Measurements from ENCODE around the gene TNRC6C.

Gene TNRC6C, protein sequence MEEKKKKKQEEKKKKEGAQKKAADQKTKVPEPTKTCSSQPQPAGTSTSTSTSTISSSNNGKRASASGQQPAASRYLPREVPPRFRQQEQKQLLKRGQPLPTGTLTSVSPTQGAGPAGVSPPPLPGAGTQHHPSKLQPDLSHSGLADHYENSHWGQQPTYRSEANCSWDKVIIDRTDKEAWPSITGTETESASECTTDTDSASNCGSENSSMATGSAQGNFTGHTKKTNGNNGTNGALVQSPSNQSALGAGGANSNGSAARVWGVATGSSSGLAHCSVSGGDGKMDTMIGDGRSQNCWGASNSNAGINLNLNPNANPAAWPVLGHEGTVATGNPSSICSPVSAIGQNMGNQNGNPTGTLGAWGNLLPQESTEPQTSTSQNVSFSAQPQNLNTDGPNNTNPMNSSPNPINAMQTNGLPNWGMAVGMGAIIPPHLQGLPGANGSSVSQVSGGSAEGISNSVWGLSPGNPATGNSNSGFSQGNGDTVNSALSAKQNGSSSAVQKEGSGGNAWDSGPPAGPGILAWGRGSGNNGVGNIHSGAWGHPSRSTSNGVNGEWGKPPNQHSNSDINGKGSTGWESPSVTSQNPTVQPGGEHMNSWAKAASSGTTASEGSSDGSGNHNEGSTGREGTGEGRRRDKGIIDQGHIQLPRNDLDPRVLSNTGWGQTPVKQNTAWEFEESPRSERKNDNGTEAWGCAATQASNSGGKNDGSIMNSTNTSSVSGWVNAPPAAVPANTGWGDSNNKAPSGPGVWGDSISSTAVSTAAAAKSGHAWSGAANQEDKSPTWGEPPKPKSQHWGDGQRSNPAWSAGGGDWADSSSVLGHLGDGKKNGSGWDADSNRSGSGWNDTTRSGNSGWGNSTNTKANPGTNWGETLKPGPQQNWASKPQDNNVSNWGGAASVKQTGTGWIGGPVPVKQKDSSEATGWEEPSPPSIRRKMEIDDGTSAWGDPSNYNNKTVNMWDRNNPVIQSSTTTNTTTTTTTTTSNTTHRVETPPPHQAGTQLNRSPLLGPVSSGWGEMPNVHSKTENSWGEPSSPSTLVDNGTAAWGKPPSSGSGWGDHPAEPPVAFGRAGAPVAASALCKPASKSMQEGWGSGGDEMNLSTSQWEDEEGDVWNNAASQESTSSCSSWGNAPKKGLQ (N-terminal part only)

GRCh38 chr17:77957857-77958715, at the start of gene TNRC6C:
Gene TNRC6C, plus strand, starts transcription at chr17:77958703. Its CDS starts 45,504 bp downstream, at chr17:78004207.
- peak; percentile 99 to 100 for DNase-seq

DNA sequence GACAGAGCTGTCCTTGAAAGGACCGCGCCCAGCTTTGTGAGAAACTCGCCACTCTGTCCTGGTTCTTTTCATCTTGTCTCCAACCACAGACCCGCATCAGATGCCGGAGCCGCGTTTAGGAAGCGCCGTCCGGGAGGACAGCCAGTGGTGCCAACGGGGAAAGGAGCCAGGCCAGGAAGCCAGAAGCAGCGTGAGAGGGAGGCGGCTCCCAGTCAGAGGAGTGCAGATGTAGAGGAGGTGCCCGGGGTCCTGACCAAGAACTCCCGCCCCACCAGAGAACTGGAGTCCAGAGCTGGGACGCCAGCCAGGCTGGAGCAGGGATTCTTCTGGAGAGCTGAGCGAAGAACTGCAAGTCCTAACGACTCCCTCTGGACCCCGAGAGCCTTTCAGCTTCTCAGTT, 49.3 kb upstream of the TNRC6C start:
- DNase-seq, result no peak

DNA sequence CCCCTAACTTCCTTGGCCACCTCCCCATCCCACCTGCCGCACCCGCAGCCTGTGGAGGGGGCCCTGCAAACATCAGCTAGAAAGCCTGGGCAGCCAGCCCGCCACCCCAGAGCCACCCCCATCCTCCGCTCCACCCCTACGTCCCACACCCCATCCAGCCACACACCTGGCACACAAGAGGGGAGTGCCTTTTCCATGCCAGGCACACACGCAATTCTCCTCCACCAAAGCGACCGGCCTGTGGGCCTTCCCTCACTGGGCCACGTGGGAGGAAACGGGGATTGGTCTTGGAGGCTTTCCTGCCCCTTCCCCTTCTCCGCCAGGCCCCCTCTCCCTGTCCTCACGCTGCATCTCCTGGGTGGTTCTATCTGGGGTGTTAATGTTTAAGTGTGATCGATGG, 48.7 kb upstream of the TNRC6C start:
- DNase-seq, result no peak

DNA sequence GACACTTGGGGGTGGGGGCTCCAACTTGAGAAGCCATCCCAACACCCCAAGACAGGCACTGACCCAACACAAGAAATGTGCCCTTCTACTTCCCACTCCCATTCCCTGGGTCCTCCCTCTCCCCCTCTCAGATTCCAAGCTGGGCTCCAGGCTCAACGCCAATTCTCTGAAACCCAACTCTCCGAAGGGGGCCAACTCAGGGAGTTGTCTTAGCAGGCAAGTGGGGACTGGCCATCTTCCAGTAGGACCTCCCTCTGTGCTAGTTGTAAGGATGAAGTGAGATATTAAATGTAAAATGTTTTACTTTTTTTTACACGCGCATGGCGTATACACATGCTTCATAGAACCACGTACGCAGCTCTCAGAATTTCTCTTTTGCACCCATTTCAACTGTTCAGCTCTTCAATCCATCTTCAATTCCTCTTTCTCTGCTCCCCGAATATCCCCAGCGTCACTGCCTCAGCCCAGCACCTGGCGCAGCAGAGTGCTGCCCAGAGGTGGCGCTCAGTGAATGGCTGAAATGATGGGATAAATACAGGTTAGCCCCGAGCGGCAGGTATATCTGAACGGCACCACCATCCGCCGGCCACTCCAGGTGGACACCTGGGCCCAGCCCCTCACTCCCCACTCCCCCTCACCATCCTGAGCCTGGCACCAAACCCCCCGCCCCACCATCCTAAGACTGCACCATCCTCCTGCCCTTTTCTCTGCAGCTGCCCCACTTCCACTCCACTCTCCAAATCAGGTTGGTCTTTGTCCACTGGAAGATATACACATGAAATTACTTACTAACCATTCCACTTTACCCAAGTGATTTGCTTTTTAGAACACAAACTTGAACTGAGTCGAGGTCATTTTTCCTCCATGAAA, 43.9 kb upstream of the TNRC6C start:
- DNase-seq, result no peak

- no peak for DNase-seq
Observed at GRCh38 chr17:77915594-77916021, 42.9 kb upstream of the TNRC6C start.

GRCh38 chr17:77916264-77916663, 42.2 kb upstream of the TNRC6C start:
- DNase-seq, result no peak

DNA sequence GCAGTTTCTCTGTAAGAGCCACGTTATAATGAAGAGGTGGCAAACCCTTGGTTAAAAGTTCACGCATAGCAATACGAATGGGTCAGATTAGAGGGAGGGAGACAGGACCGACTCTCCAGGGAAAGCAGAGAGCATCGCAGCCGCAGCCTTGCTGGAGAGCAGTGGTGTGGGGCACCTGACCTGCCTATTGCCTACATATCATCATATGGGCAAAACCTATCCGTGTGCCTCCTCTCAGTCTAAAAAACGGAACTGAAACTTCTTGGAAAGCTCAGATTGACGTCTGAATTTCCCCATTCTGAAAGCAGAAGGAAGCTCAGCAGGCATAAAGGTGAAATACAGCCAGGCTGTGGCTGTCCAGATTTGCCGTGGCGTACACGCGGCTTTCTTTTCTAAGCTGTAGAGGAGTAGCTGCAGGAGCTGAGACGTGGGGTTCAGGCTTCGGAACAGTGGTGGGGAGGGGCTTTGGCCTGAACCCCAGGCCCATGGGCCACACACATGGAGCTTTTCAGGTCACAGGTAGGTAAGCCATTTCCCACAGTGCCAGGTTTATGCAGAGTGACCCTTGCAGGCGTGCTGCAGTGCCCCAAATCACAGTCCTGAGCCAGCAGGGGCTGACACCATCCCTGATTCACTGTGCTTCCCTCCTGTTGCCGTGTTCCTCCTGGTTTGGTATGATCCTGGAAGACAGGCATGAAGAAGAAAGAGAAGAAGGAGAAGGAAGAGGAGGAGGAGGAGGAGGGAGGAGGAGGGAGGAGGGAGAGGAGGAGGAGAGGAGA, 41.6 kb upstream of the TNRC6C start:
- DNase-seq, result no peak

DNA sequence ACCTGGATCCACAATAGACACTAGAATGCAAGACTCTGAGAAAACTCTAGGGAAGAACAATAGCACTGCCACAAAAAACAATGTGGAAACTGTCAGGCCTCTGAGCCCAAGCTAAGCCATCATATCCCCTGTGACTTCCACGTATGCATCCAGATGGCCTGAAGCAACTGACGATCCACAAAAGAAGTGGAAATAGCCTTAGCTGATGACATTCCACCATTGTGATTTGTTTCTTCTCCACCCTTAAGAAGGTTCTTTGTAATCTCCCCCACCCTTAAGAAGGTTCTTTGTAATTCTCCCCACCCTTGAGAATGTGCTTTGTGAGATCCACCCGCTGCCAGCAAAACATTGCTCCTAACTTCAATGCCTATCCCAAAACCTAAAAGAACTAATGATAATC, 39.2 kb upstream of the TNRC6C start:
- no peak for DNase-seq

DNA sequence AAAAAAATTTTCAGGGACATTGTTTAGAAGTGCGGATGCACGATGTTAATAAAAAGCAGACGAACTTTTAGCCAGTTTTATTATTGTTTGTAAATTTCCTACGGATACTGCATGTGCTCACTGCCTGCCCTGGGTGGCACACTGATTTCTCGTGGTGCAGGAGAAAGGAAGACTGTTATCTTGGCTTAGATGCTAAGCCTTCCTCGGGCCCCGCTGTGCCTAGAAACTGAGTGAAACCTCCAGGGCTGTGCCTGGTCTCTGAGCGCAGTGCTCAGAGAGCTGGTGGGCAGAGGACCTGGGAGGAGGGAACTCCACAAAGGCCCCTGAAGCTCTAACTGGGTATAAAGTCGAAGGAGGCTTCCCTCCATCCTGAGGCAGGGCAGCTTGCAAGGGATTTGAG, 35.4 kb upstream of the TNRC6C start:
- no peak for DNase-seq

DNA sequence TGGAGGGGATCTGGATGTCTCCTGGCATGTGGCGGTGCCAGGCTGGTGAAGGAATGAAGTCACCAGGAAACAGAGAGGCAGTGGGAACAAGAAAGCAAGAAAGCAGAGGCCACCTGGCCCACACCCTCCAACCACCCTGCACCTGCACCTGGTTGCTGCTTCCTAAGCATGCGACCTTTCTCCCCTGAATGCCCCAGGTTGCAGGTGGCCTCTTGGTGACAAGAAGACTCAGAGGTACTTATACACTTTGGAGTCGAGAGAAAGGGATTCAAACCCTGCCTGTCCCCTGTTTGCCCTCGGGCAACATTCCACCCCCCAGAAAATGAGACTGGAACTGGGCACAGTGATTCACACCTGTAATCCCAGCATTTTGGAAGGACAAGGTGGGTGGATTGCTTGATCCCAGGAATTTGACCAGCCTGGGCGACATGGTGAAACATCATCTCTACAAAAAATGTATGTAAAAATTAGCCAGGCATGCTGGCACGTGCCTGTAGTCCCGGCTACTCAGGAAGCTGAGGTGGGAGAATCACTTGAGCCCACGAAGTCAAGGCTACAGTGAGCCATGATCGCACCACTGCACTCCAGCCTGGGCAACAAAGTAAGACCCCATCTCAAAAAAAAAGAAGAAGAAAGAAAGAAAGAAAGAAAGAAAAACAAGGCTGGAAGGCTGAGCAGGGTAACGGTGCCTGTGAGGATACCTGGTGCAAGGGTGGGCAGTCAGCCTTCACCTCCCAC, 34.6 kb upstream of the TNRC6C start:
- DNase-seq, result no peak

GRCh38 chr17:77924757-77925336, 33.7 kb upstream of the TNRC6C start:
- no peak for DNase-seq

GRCh38 chr17:77925831-77926543, 32.5 kb upstream of the TNRC6C start:
- no peak for DNase-seq

DNA sequence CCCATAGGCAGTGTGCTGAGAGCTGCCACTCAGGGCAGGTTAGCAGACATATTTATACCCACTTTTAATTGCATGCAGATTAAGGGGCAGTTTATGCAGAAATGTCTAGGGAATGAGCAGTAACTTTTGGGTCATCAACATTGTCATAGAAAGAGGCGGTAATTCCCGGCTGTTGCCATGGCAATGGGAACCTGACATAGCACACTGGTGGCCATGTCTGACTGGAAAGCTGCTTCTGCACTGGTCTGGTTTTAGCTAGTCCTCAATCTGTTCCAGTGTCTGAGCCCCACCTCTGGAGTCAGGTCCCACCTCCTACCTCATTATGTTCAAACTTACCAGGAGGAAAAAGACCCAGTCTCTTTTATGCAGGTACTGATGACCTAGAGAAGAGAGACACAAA, 31.5 kb upstream of the TNRC6C start:
- no peak for DNase-seq

DNA sequence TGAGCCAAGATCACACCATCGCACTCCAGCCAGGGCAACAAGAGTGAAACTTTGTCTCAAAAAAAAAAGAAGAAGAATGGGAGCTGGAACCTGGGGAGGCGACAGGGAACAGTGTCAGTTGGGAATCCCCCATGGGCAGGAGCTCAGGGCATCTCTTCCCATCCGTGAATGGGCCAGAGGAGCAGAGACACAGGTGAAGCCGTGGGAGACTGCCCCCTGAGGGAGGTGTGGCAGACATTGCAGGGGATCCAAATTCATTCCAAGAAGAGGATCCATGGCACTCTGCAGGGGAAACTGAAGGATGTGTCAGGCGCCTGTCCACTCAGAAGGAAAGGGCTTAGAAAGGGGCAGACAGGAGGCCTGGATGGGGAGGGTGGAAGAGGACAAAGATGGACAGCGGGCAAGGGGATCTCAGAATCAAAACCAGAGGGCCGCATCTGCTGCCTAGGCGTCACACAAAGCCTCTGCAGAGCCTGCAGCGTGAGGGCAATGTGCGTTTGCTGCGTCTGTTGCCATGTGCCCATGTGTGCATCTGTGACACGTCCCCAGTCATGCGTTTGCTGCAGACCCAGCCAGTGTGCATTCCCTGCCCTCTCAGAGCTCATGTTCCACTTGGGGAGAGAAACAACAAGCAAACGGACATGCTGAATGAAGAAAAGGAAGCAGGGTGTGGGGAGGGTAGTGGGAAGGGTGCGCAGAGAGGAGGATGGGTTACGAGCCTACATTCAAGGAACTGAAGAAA, 30.6 kb upstream of the TNRC6C start:
- no peak for DNase-seq

DNA sequence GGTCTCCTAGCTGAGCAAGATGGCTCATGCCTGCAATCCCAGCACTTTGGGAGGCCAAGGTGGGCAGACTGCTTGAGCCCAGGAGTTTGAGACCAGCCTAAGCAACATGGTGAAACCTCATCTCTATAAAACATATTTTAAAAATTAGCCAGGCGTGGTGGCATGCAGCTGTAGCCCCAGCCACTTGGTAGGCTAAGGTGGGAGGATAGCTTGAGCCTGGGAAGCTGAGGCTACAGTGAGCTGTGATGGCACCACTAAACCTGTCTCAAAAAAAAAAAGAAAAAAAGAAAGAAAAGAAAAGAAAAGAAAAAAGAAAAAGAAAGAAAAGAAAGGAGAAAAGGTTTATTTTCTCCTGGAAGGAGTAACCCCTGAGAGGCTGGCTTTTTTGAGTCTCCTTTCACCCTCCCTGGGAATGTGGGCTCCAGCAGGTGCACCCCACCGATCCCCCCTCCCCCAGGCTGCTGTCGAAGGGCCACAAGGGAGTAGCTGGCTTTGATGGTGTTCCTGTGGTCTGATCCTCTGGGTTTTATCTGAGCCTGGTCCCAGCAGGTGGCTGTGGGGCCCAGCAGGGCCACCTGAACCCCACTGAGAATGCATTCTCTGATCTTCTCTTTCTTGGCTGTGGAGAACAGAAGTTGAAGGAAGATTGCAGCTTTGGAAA, 29.9 kb upstream of the TNRC6C start:
- no peak for DNase-seq

DNA sequence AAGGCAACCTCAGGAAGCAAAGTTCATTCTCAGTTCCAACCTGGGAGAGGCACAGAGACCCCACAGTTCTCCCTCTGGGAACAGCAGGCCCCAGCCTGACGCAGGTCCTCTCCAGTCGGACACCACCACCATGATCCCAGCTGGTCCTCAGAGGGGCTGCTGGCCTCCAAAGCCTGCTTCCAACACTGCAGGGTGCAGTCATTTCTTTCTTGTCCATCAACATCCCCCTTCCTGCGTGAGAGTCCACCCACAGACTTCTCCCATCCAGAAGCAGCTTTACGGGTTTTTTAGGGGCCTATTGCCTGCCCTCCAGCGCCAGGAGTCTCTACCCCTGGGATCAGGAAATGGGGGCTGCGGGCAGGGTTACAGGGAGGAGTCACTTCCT, 29.3 kb upstream of the TNRC6C start:
- no peak for DNase-seq

DNA sequence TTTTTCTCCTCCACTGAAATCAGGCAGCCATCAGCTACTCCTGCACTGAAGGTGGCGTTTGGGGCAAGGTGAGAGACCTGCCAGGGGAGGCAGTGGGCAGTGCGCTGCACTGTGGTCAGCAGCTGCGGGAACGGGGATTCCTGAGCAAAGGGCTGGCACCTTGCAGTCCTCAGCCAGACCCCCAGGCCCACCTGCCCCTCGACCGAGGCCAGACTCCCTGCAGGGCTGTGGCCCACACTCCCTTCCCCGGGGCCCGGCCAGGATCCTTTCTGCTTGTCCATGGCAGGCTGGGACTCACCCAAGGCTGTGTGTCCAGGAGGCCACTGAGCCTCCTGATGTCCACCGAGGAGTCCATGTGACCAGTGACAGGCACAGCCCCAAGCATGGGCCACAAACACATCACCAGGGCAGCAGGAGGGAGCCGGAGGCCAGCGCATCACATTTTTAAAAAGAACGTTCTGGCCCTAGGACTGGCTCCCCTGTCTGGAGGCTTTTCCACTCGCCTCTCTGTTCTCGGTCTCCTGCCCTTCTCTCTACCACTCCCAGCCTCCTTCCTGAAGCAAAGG, 28.5 kb upstream of the TNRC6C start:
- DNase-seq, result no peak

Measured in stimulated activated CD4-positive, alpha-beta T cell treated with anti-CD3 and anti-CD28 coated beads, Interleukin-4, amount 100 ng/mL, for 4 hours (primary cell).